GM19035 (cell line): ENCODE results near the gene NAALAD2.
"Not testable (repeated sequence)": the region's sequence is repeated elsewhere in the genome, so short reads cannot be mapped to it uniquely, and the experiment has no call there.

ENCODE experiments used
- ATAC-seq: cut with Tn5 transposase; IDR thresholded peaks from one replicate; pipeline ENCODE4 v1.9.1; 2021; ENCODE audit not compliant: unreplicated experiment

The NAALAD2 gene

GRCh38 chr11:90189011-90189410 lies 54.5 kb downstream of the NAALAD2 start:
- no peak for ATAC-seq

GRCh38 chr11:90192869-90193582 lies 58.6 kb downstream of the NAALAD2 start:
- no peak for ATAC-seq

GRCh38 chr11:90197377-90197776 lies 62.9 kb downstream of the NAALAD2 start:
- ATAC-seq: no peak

GRCh38 chr11:90202342-90202741 lies 67.9 kb downstream of the NAALAD2 start:
- ATAC-seq: no peak

- no peak for ATAC-seq
Measured at GRCh38 chr11:90204407-90204806, 69.9 kb downstream of the NAALAD2 start.

GRCh38 chr11:90204832-90205646 lies 70.6 kb downstream of the NAALAD2 start:
- peak; percentile 87 for ATAC-seq

GRCh38 chr11:90207992-90208391 lies 73.5 kb downstream of the NAALAD2 start:
- not testable (repeated sequence) for ATAC-seq

GRCh38 chr11:90208857-90209256 lies 74.4 kb downstream of the NAALAD2 start:
- no peak for ATAC-seq

GRCh38 chr11:90213322-90213721 lies 78.9 kb downstream of the NAALAD2 start:
- ATAC-seq: no peak

GRCh38 chr11:90216611-90217010 lies 82.1 kb downstream of the NAALAD2 start:
- ATAC-seq: no peak

GRCh38 chr11:90218606-90219005 lies 84.1 kb downstream of the NAALAD2 start:
- ATAC-seq: no peak

GRCh38 chr11:90219438-90219837 lies 85.0 kb downstream of the NAALAD2 start:
- ATAC-seq: no peak

- no peak for ATAC-seq
Measured at GRCh38 chr11:90220391-90220790, 85.9 kb downstream of the NAALAD2 start.

GRCh38 chr11:90221803-90222458 lies 87.5 kb downstream of the NAALAD2 start:
- no peak for ATAC-seq

GRCh38 chr11:90222459-90223247 lies 88.2 kb downstream of the NAALAD2 start, which contains the start of gene CHORDC1:
Gene CHORDC1 (minus strand): TSS chr11:90223049. CDS start chr11:90222954, 95 bp downstream.
- peak; percentile 91 for ATAC-seq

- ATAC-seq: peak; percentile 44
Measured at GRCh38 chr11:90223248-90223585, 88.8 kb downstream of the NAALAD2 start.

- no peak for ATAC-seq
Measured at GRCh38 chr11:90228056-90228455, 93.6 kb downstream of the NAALAD2 start.

GRCh38 chr11:90229791-90230190 lies 95.3 kb downstream of the NAALAD2 start:
- no peak for ATAC-seq

- no peak for ATAC-seq
Measured at GRCh38 chr11:90234977-90235376, 100.5 kb downstream of the NAALAD2 start.

GRCh38 chr11:90235526-90235925 lies 101.1 kb downstream of the NAALAD2 start:
- no peak for ATAC-seq

- no peak for ATAC-seq
Measured at GRCh38 chr11:90237004-90237403, 102.5 kb downstream of the NAALAD2 start.
